A673 (cell line): ENCODE data around the gene EXTL1. TPM values are rescaled to one million over a fixed set of nuclear protein-coding genes. Genes with fewer than 3 reads are reported as not detected.

Source experiments
- BruUV-seq: library from RNA; stranded (reverse); fragments of 400-500 nt; replicated peaks from 2 replicates; lab custom pipeline; 2021; lab: Mats Ljungman, UMichigan
- CTCF ChIA-PET: fragments of 300-600 bp; sonication (Branson Sonifier 250); formaldehyde crosslinking; loops from one replicate; lab custom pipeline; 2022; ENCODE audit warnings: antibody characterized with exemption; lab: Charles Lee
- POLR2A ChIA-PET: fragments of 300-600 bp; sonication (Branson Sonifier 250); formaldehyde crosslinking; loops from one replicate; lab custom pipeline; 2022; ENCODE audit warnings: antibody characterized with exemption; ENCODE audit not compliant: low non-redundant PET; lab: Charles Lee
- DNase-seq: peaks from one replicate; pipeline ENCODE4 v3.0.0-alpha.2; 2015; ENCODE audit warnings: low spot score
- H3K27ac ChIP-seq: fragments of 200-600 bp; sonication (generic); 2 replicates; pipeline ENCODE4 v1.5.1; 2016; ENCODE audit warnings: mixed run types, low read depth, mild to moderate bottlenecking, mixed read lengths, antibody characterized with exemption, low read length; ENCODE audit not compliant: poor library complexity, severe bottlenecking
- H3K27me3 ChIP-seq: fragments of 200-600 bp; sonication (generic); replicated peaks from 2 replicates; pipeline ENCODE4 v1.6.1; 2017; ENCODE audit warnings: mixed run types, low read depth, mild to moderate bottlenecking, mixed read lengths, antibody characterized with exemption, low read length; ENCODE audit not compliant: insufficient read depth, poor library complexity
- H3K36me3 ChIP-seq: fragments of 200-600 bp; sonication (generic); 2 replicates; pipeline ENCODE4 v1.6.1; 2016; ENCODE audit warnings: mixed run types, mild to moderate bottlenecking, mixed read lengths, antibody characterized with exemption, low read length; ENCODE audit not compliant: insufficient read depth, poor library complexity, severe bottlenecking
- H3K4me1 ChIP-seq: fragments of 200-600 bp; sonication (generic); 2 replicates; pipeline ENCODE4 v1.6.1; 2017; ENCODE audit warnings: mixed run types, mild to moderate bottlenecking, mixed read lengths, antibody characterized with exemption, low read length; ENCODE audit not compliant: insufficient read depth, poor library complexity, severe bottlenecking
- H3K4me3 ChIP-seq: fragments of 200-600 bp; sonication (generic); 2 replicates; pipeline ENCODE4 v1.5.1; 2016; ENCODE audit warnings: low read depth, mixed run types, mild to moderate bottlenecking, mixed read lengths, low read length; ENCODE audit not compliant: poor library complexity, severe bottlenecking
- H3K9me3 ChIP-seq: fragments of 200-600 bp; sonication (generic); 2 replicates; pipeline ENCODE4 v1.6.1; 2016; ENCODE audit warnings: mixed run types, low read depth, mild to moderate bottlenecking, mixed read lengths, antibody characterized with exemption, low read length; ENCODE audit not compliant: poor library complexity, severe bottlenecking
- CTCF ChIP-seq: fragments of 300-800, 200-600 bp; sonication (generic); conservative IDR thresholded peaks from 2 replicates; pipeline ENCODE4 v1.5.1; 2017; ENCODE audit warnings: low read depth, mild to moderate bottlenecking, antibody characterized with exemption, low read length, moderate library complexity, mixed read lengths
- EZH2 ChIP-seq: fragments of 200-600 bp; sonication (generic); IDR thresholded peaks from 2 replicates; pipeline ENCODE4 v1.6.1; 2017; ENCODE audit warnings: borderline replicate concordance, low read depth, mild to moderate bottlenecking, mixed read lengths, antibody characterized with exemption, low read length; ENCODE audit not compliant: poor library complexity, severe bottlenecking
- intact Hi-C: fragments of 100-400 bp; cut with micrococcal nuclease; formaldehyde crosslinking; loops from one replicate; pipeline ENCODE4 v1.10.0; 2022; ENCODE audit not compliant: unreplicated experiment
- total RNA-seq: library from RNA; stranded (reverse); gene quantifications from 2 replicates; pipeline ENCODE4 v1.2.3, GENCODE V29; 2021

Gene EXTL1
- total RNA-seq, 1 experiment from 2014 or later, result not detected

- BruUV-seq, result no TSS peak
- Histone ChIP-seq H3K27ac (no peak overlapping the region), H3K4me3 (no peak overlapping the region), H3K27me3 (no peaks in the 10 kb centered on the region), H3K4me1 (peaks cover 7% of the 10 kb centered on the region), H3K36me3 (no peaks in the 10 kb centered on the region), H3K9me3 (no peaks in the 10 kb centered on the region)
- CTCF ChIA-PET, result no interaction called here
- POLR2A ChIA-PET, result no interaction called here
- DNase-seq, result no peak
- intact Hi-C loops, result no loop called here
- TF ChIP-seq CTCF (no peak), EZH2 (no peak)
Observed at GRCh38 chr1:26023009-26023408, 1.4 kb downstream of the EXTL1 start.

GRCh38 chr1:26023826-26024225 lies 2.3 kb downstream of the EXTL1 start:
- Histone ChIP-seq H3K9me3 (no peaks in the 10 kb centered on the region), H3K4me1 (peaks cover 7% of the 10 kb centered on the region), H3K36me3 (no peaks in the 10 kb centered on the region), H3K4me3 (no peak overlapping the region), H3K27me3 (no peaks in the 10 kb centered on the region), H3K27ac (no peak overlapping the region)
- intact Hi-C loops, result no loop called here
- POLR2A ChIA-PET, result no interaction called here
- BruUV-seq, result no TSS peak
- CTCF ChIA-PET, result no interaction called here
- TF ChIP-seq CTCF (no peak), EZH2 (no peak)
- peak; percentile 40 for DNase-seq

GRCh38 chr1:26025060-26025459 lies 3.5 kb downstream of the EXTL1 start:
- no peak for DNase-seq
- H3K4me1 ChIP-seq, result peaks cover 7% of the 10 kb centered on the region
- no TSS peak for BruUV-seq
- intact Hi-C loops, result no loop called here
- H3K9me3 ChIP-seq, result no peaks in the 10 kb centered on the region
- H3K27me3 ChIP-seq, result no peaks in the 10 kb centered on the region
- H3K36me3 ChIP-seq, result no peaks in the 10 kb centered on the region
- H3K4me3 ChIP-seq, result no peak overlapping the region
- ChIA-PET POLR2A (no interaction called here), CTCF (no interaction called here)
- no peak for TF ChIP-seq EZH2
- no peak for TF ChIP-seq CTCF
- H3K27ac ChIP-seq, result no peak overlapping the region
